ENCODE measurements around the gene CCRL2.
A peak's percentile ranks its signal among the peaks of the same experiment; 100 is the strongest.

- TF ChIP-seq CTCF (IDR thresholded peaks at IDR 0.05) (peak; percentile 60), EZH2 (IDR thresholded peaks at IDR 0.05; ENCODE audit: borderline replicate concordance, insufficient read depth, low read depth, low read length, poor library complexity, severe bottlenecking) (no peak)
These were observed 42.9 kb downstream of the CCRL2 start for GRCh38 chr3:46449755-46450552.

All from B cell (primary cell).